Measurements from ENCODE around the gene HOXC9. TPM values are rescaled to one million over a fixed set of nuclear protein-coding genes. Genes with fewer than 3 reads are reported as not detected.

Gene HOXC9
- total RNA-seq, 2 donors from 2014 or later, result 0.23 to 3.0 TPM

- 2% methylated on average over 13 of the region's 13 CpGs for WGBS
- H3K36me3 ChIP-seq, result no peaks in the 10 kb centered on the region
- TF ChIP-seq, protein P1, sequence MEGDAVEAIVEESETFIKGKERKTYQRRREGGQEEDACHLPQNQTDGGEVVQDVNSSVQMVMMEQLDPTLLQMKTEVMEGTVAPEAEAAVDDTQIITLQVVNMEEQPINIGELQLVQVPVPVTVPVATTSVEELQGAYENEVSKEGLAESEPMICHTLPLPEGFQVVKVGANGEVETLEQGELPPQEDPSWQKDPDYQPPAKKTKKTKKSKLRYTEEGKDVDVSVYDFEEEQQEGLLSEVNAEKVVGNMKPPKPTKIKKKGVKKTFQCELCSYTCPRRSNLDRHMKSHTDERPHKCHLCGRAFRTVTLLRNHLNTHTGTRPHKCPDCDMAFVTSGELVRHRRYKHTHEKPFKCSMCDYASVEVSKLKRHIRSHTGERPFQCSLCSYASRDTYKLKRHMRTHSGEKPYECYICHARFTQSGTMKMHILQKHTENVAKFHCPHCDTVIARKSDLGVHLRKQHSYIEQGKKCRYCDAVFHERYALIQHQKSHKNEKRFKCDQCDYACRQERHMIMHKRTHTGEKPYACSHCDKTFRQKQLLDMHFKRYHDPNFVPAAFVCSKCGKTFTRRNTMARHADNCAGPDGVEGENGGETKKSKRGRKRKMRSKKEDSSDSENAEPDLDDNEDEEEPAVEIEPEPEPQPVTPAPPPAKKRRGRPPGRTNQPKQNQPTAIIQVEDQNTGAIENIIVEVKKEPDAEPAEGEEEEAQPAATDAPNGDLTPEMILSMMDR (IDR thresholded peaks at IDR 0.05), result no peak
- TF ChIP-seq POLR2AphosphoS5 (IDR thresholded peaks at IDR 0.05) (no peak), POLR2A (IDR thresholded peaks at IDR 0.05) (no peak)
- H3K4me1 ChIP-seq (replicated peaks), result no peaks in the 10 kb centered on the region
- intact Hi-C loops (cut with DNase I), result no loop called here
- no peaks in the 10 kb centered on the region for H3K9me3 ChIP-seq
- H3K27ac ChIP-seq, result no peak overlapping the region
- DNase-seq (ENCODE audit: low spot score), result no peak
- H3K27me3 ChIP-seq (replicated peaks; ENCODE audit: insufficient read depth), result peaks cover 85% of the 10 kb centered on the region
- H3K4me3 ChIP-seq, result no peak overlapping the region
Observed at GRCh38 chr12:53998900-53999236, 1.1 kb upstream of the HOXC9 start.

- Histone ChIP-seq H3K9me3 (no peaks in the 10 kb centered on the region), H3K27me3 (replicated peaks; ENCODE audit: insufficient read depth) (peaks cover 87% of the 10 kb centered on the region), H3K36me3 (no peaks in the 10 kb centered on the region), H3K4me1 (replicated peaks) (no peaks in the 10 kb centered on the region), H3K4me3 (no peak overlapping the region), H3K27ac (no peak overlapping the region)
- intact Hi-C loops (cut with DNase I), result no loop called here
- TF ChIP-seq POLR2A (IDR thresholded peaks at IDR 0.05), result no peak
- TF ChIP-seq POLR2AphosphoS5 (IDR thresholded peaks at IDR 0.05), result no peak
- TF ChIP-seq, protein P1 (IDR thresholded peaks at IDR 0.05), result no peak
- no peak for DNase-seq (ENCODE audit: low spot score)
- WGBS, result 2% methylated on average over 35 of the region's 35 CpGs
Observed at GRCh38 chr12:53999559-54000115, 324 bp upstream of the HOXC9 start.

DNA sequence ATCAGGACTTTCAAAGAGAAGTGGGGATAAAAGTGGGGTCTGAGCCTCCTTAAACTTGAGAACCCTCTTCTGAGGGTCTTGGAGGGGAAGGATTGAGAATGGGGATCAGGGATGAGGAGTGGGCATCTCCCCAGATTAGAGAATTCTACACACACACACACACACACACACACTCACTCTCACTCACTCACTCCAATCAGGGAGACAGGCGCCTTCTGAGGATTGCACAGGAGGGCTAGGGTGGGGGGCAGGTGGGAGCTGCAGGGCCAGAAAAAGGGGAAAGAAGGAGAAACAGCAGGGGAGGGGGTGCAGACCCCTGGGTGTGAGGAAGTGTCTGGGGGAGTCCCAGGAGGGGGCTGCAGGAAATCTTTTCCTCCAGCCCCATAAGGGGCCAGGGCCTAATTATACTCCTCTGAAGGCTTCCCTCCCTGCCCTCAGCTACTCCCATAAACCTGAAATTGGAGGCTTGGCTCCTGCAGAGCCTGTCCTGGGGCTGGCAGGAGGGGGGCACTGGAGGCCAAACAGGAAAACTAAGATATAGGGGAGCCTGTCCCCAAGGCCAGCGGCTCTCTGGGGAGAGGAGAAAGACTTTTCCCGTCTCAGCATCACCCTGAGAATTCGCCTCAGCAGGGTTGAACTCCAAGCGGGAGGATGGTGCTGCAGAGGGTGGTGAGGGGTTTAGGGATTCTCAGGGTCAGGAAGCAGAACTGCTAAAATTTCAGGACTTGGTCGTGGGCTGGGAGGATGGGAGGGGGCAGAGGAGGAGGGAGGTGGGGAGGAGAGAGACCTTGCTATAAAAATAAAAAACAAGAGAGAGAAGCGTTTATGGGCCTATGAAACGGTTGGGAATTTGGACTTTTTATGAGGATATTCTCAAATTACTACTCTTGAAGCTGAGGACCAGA is 1.6 kb downstream of the HOXC9 start:
- Histone ChIP-seq H3K36me3 (no peaks in the 10 kb centered on the region), H3K9me3 (no peaks in the 10 kb centered on the region), H3K27ac (no peak overlapping the region), H3K27me3 (replicated peaks; ENCODE audit: insufficient read depth) (peaks cover 84% of the 10 kb centered on the region), H3K4me3 (no peak overlapping the region), H3K4me1 (replicated peaks) (no peaks in the 10 kb centered on the region)
- DNase-seq (ENCODE audit: low spot score), result no peak
- 30% methylated on average over 8 of the region's 8 CpGs for WGBS
- TF ChIP-seq POLR2A (IDR thresholded peaks at IDR 0.05), result no peak
- no peak for TF ChIP-seq POLR2AphosphoS5 (IDR thresholded peaks at IDR 0.05)
- TF ChIP-seq, protein P1 (IDR thresholded peaks at IDR 0.05), result no peak
- intact Hi-C loops (cut with DNase I), result no loop called here

DNA sequence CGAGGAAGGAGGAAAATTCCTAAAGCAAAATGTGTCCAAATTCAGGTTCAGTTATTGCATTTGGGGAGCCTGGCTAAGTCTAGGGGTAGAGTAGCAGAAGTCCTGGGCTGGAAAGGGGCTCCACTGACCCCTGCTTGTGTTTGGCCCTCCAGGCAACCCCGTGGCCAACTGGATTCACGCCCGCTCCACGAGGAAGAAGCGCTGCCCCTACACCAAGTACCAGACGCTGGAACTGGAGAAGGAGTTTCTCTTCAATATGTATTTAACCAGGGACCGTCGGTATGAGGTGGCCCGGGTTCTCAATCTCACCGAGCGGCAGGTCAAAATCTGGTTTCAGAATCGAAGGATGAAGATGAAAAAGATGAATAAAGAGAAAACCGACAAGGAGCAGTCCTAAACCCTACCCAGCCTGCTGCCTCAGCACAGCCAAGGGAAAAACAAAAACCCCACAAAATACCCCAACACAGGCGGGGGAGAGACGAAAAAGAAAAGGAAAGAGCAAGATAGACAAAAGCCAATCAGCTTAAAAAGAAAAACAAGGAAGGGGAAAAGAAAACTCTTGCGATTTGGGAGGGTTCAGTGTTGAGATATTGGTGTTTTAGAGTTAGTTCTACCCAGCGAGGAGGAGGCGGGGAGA is 2.4 kb downstream of the HOXC9 start:
- intact Hi-C loops (cut with DNase I), result no loop called here
- 24% methylated on average over 19 of the region's 19 CpGs for WGBS
- Histone ChIP-seq H3K9me3 (no peaks in the 10 kb centered on the region), H3K4me3 (no peak overlapping the region), H3K4me1 (replicated peaks) (no peaks in the 10 kb centered on the region), H3K36me3 (no peaks in the 10 kb centered on the region), H3K27me3 (replicated peaks; ENCODE audit: insufficient read depth) (peaks cover 86% of the 10 kb centered on the region), H3K27ac (no peak overlapping the region)
- DNase-seq (ENCODE audit: low spot score), result no peak
- TF ChIP-seq, protein P1 (IDR thresholded peaks at IDR 0.05), result no peak
- TF ChIP-seq POLR2AphosphoS5 (IDR thresholded peaks at IDR 0.05) (no peak), POLR2A (IDR thresholded peaks at IDR 0.05) (no peak)
